ENCODE results near the gene CDC42EP4.
"Not testable (repeated sequence)": the region's sequence is repeated elsewhere in the genome, so short reads cannot be mapped to it uniquely, and the experiment has no call there.

Gene CDC42EP4

GRCh38 chr17:73343168-73343634 lies 31.4 kb upstream of the CDC42EP4 start:
- DNase-seq (ENCODE audit: low read depth in 3 of 3): no peak

GRCh38 chr17:73342541-73343167 lies 30.9 kb upstream of the CDC42EP4 start:
- no peak for DNase-seq (ENCODE audit: low read depth in 3 of 3)

- DNase-seq (ENCODE audit: low read depth in 3 of 3): no peak
These were observed 30.3 kb upstream of the CDC42EP4 start for GRCh38 chr17:73342050-73342522.

- DNase-seq (ENCODE audit: low read depth in 3 of 3): no peak
These were observed 29.7 kb upstream of the CDC42EP4 start for GRCh38 chr17:73341350-73342049.

- DNase-seq (ENCODE audit: low read depth in 3 of 3): no peak
These were observed 28.3 kb upstream of the CDC42EP4 start for GRCh38 chr17:73340093-73340596.

- DNase-seq (ENCODE audit: low read depth in 3 of 3): no peak
These were observed 26.9 kb upstream of the CDC42EP4 start for GRCh38 chr17:73338566-73339197.

- DNase-seq (ENCODE audit: low read depth in 3 of 3): no peak
These were observed 26.3 kb upstream of the CDC42EP4 start for GRCh38 chr17:73338050-73338521.

- DNase-seq (ENCODE audit: low read depth in 3 of 3): no peak
These were observed 25.5 kb upstream of the CDC42EP4 start for GRCh38 chr17:73337330-73337710.

- no peak for DNase-seq (ENCODE audit: low read depth in 3 of 3)
These were observed 24.9 kb upstream of the CDC42EP4 start for GRCh38 chr17:73336408-73337329.

GRCh38 chr17:73335591-73336407 lies 24.0 kb upstream of the CDC42EP4 start:
- no peak for DNase-seq (ENCODE audit: low read depth in 3 of 3)

- DNase-seq (ENCODE audit: low read depth in 3 of 3): no peak
These were observed 23.1 kb upstream of the CDC42EP4 start for GRCh38 chr17:73334771-73335513.

GRCh38 chr17:73333445-73333844 lies 21.6 kb upstream of the CDC42EP4 start:
- DNase-seq (ENCODE audit: low read depth in 3 of 3): not testable (repeated sequence)

GRCh38 chr17:73331060-73331459 lies 19.3 kb upstream of the CDC42EP4 start:
- no peak for DNase-seq (ENCODE audit: low read depth in 3 of 3)

- DNase-seq (ENCODE audit: low read depth in 3 of 3): no peak
These were observed 15.9 kb upstream of the CDC42EP4 start for GRCh38 chr17:73327676-73328075.

- DNase-seq (ENCODE audit: low read depth in 3 of 3): no peak
These were observed 13.7 kb upstream of the CDC42EP4 start for GRCh38 chr17:73325527-73325842.

GRCh38 chr17:73324711-73325526 lies 13.1 kb upstream of the CDC42EP4 start:
- no peak for DNase-seq (ENCODE audit: low read depth in 3 of 3)

- no peak for DNase-seq (ENCODE audit: low read depth in 3 of 3)
These were observed 12.3 kb upstream of the CDC42EP4 start for GRCh38 chr17:73324160-73324475.

- no peak for DNase-seq (ENCODE audit: low read depth in 3 of 3)
These were observed 11.8 kb upstream of the CDC42EP4 start for GRCh38 chr17:73323409-73324159.
